IMR-90 (cell line): Measurements from ENCODE around the gene TPM2. TPM values are rescaled to one million over a fixed set of nuclear protein-coding genes. Genes with fewer than 3 reads are reported as not detected.

Source experiments
- ATAC-seq: fragments of 200-7000 bp; cut with Tn5 transposase; 2 replicates; pipeline ENCODE4 v1.9.1; 2020; ENCODE audit warnings: low read depth, mild to moderate bottlenecking, moderate library complexity
- BruUV-seq: library from RNA; stranded (reverse); fragments of 400-500 nt; replicated peaks from 2 replicates; lab custom pipeline; 2021; lab: Mats Ljungman, UMichigan
- CTCF ChIA-PET: fragments of 300-600 bp; formaldehyde crosslinking; extraction: SDS; loops from one replicate; lab custom pipeline; 2021; ENCODE audit warnings: antibody characterized with exemption; lab: Yijun Ruan, JAX
- POLR2A ChIA-PET: fragments of 300-600 bp; sonication (Branson Sonifier 250); formaldehyde crosslinking; loops from one replicate; lab custom pipeline; 2022; ENCODE audit warnings: antibody characterized with exemption; ENCODE audit not compliant: unreplicated experiment; lab: Charles Lee
- DNase-seq: peaks from one replicate; pipeline ENCODE4 v3.0.0; 2013
- H2AFZ ChIP-seq: replicated peaks from 2 replicates; pipeline ENCODE3; 2013; ENCODE audit warnings: low read length, mild to moderate bottlenecking; ENCODE audit not compliant: poor library complexity
- H2AK5ac ChIP-seq: 2 replicates; pipeline ENCODE4 v1.6.1; 2013; ENCODE audit warnings: low read depth, low read length, inconsistent platforms
- H2AK9ac ChIP-seq: replicated peaks from 2 replicates; pipeline ENCODE3; 2013; ENCODE audit warnings: mild to moderate bottlenecking, low read depth, low read length, moderate library complexity; ENCODE audit not compliant: poor library complexity
- H2BK120ac ChIP-seq: 2 replicates; pipeline ENCODE4 v1.6.1; 2013; ENCODE audit warnings: low read depth, low read length, inconsistent platforms
- H2BK15ac ChIP-seq: 3 replicates; pipeline ENCODE4 v1.6.1; 2013; ENCODE audit warnings: low read depth, low read length, inconsistent platforms
- H2BK20ac ChIP-seq: 2 replicates; pipeline ENCODE4 v1.6.1; 2013; ENCODE audit warnings: low read depth, mild to moderate bottlenecking, inconsistent platforms, low read length, moderate library complexity
- H2BK5ac ChIP-seq: 2 replicates; pipeline ENCODE4 v1.6.1; 2013; ENCODE audit warnings: mild to moderate bottlenecking, low read depth, low read length, inconsistent platforms; ENCODE audit not compliant: poor library complexity, severe bottlenecking
- H3K14ac ChIP-seq: replicated peaks from 2 replicates; pipeline ENCODE4 v1.6.1; 2013; ENCODE audit warnings: low read depth, low read length, inconsistent platforms
- H3K18ac ChIP-seq: 2 replicates; pipeline ENCODE4 v1.6.1; 2013; ENCODE audit warnings: low read depth, low read length, control low read depth
- H3K23ac ChIP-seq: 2 replicates; pipeline ENCODE4 v1.6.1; 2013; ENCODE audit warnings: low read depth, low read length, inconsistent platforms
- H3K27ac ChIP-seq: 2 replicates; pipeline ENCODE4 v1.5.1; 2013; ENCODE audit warnings: mild to moderate bottlenecking, control low read depth, low read length; ENCODE audit not compliant: insufficient read depth
- H3K27me3 ChIP-seq: 2 replicates; pipeline ENCODE4 v1.6.1; 2013; ENCODE audit warnings: low read length; ENCODE audit not compliant: control insufficient read depth, insufficient read depth
- H3K36me3 ChIP-seq: 2 replicates; pipeline ENCODE4 v1.6.1; 2013; ENCODE audit warnings: low read length, mixed read lengths; ENCODE audit not compliant: control insufficient read depth, insufficient read depth
- H3K4ac ChIP-seq: 2 replicates; pipeline ENCODE4 v1.6.1; 2013; ENCODE audit warnings: low read depth, low read length, inconsistent platforms
- H3K4me1 ChIP-seq: 2 replicates; pipeline ENCODE4 v1.6.1; 2013; ENCODE audit warnings: low read length, mixed read lengths; ENCODE audit not compliant: control insufficient read depth, insufficient read depth
- H3K4me2 ChIP-seq: 2 replicates; pipeline ENCODE4 v1.6.1; 2013; ENCODE audit warnings: low read depth, mild to moderate bottlenecking, control low read depth, low read length, moderate library complexity
- H3K4me3 ChIP-seq: 2 replicates; pipeline ENCODE4 v1.5.1; 2013; ENCODE audit warnings: low read depth, mild to moderate bottlenecking, control low read depth, low read length, moderate library complexity; ENCODE audit not compliant: insufficient read depth
- H3K56ac ChIP-seq: 2 replicates; pipeline ENCODE4 v1.6.1; 2013; ENCODE audit warnings: low read length, inconsistent platforms; ENCODE audit not compliant: insufficient read depth; ENCODE audit errors: extremely low read depth
- H3K79me1 ChIP-seq, 2 experiments: 2 replicates each; pipeline ENCODE4 v1.6.1; 2013; ENCODE audit warnings: low read length in 2 of 2, inconsistent platforms in 1 of 2, low read depth in 1 of 2
- H3K9ac ChIP-seq: 2 replicates; pipeline ENCODE4 v1.6.1; 2013; ENCODE audit warnings: low read depth, low read length, control low read depth
- H3K9me1 ChIP-seq: 2 replicates; pipeline ENCODE4 v1.6.1; 2013; ENCODE audit warnings: low read length, inconsistent platforms; ENCODE audit not compliant: insufficient read depth
- H3K9me3 ChIP-seq: 2 replicates; pipeline ENCODE4 v1.6.1; 2013; ENCODE audit warnings: low read length; ENCODE audit not compliant: control insufficient read depth, insufficient read depth
- H4K20me1 ChIP-seq: 2 replicates; pipeline ENCODE4 v1.6.1; 2013; ENCODE audit warnings: low read length, inconsistent platforms; ENCODE audit not compliant: insufficient read depth
- H4K5ac ChIP-seq: 2 replicates; pipeline ENCODE4 v1.6.1; 2013; ENCODE audit warnings: mild to moderate bottlenecking, low read depth, low read length, control low read depth
- H4K8ac ChIP-seq, 2 experiments: 2 replicates each; pipeline ENCODE4 v1.6.1; 2013; ENCODE audit warnings: low read depth in 2 of 2, low read length in 2 of 2, control low read depth in 1 of 2, inconsistent platforms in 1 of 2
- H4K91ac ChIP-seq: 2 replicates; pipeline ENCODE4 v1.6.1; 2013; ENCODE audit warnings: low read depth, low read length, inconsistent platforms; ENCODE audit not compliant: insufficient read depth
- BHLHE40 ChIP-seq: fragments of 150-350 bp; IDR thresholded peaks from 2 replicates; pipeline ENCODE4 v1.6.1; 2016; ENCODE audit warnings: mild to moderate bottlenecking, low read depth, low read length
- CEBPB ChIP-seq: IDR thresholded peaks from 2 replicates; pipeline ENCODE4 v1.6.1; 2012; ENCODE audit warnings: low read depth, low read length, improper control_type of control experiment
- CHD1 ChIP-seq: IDR thresholded peaks from 2 replicates; pipeline ENCODE4 v1.6.1; 2012; ENCODE audit warnings: low read depth, low read length, improper control_type of control experiment
- CTCF ChIP-seq: conservative IDR thresholded peaks from 2 replicates; pipeline ENCODE4 v1.5.1; 2012; ENCODE audit warnings: mild to moderate bottlenecking, low read depth, low read length, improper control_type of control experiment
- ELK1 ChIP-seq: fragments of 150-350 bp; IDR thresholded peaks from 2 replicates; pipeline ENCODE4 v1.6.1; 2016; ENCODE audit warnings: low read depth, mild to moderate bottlenecking, low read length, moderate library complexity, borderline replicate concordance
- FOS ChIP-seq: fragments of 150-350 bp; IDR thresholded peaks from 2 replicates; pipeline ENCODE4 v1.6.1; 2016; ENCODE audit warnings: low read depth, low read length
- MAFK ChIP-seq: IDR thresholded peaks from 2 replicates; pipeline ENCODE4 v1.6.1; 2012; ENCODE audit warnings: low read depth, low read length, improper control_type of control experiment
- MAZ ChIP-seq: IDR thresholded peaks from 2 replicates; pipeline ENCODE4 v1.6.1; 2012; ENCODE audit warnings: low read depth, mild to moderate bottlenecking, low read length, improper control_type of control experiment, moderate library complexity, borderline replicate concordance
- MXI1 ChIP-seq: IDR thresholded peaks from 2 replicates; pipeline ENCODE4 v1.6.1; 2012; ENCODE audit warnings: low read depth, mild to moderate bottlenecking, low read length, moderate library complexity, borderline replicate concordance
- RCOR1 ChIP-seq: IDR thresholded peaks from 2 replicates; pipeline ENCODE4 v1.6.1; 2012; ENCODE audit warnings: mild to moderate bottlenecking, low read length, improper control_type of control experiment; ENCODE audit not compliant: insufficient replicate concordance
- RFX5 ChIP-seq: IDR thresholded peaks from 2 replicates; pipeline ENCODE4 v1.8.0; 2012; ENCODE audit warnings: low read depth, mild to moderate bottlenecking, low read length, moderate library complexity
- SMC3 ChIP-seq: fragments of 150-350 bp; IDR thresholded peaks from 2 replicates; pipeline ENCODE4 v1.6.1; 2016; ENCODE audit warnings: low read depth, mild to moderate bottlenecking, antibody characterized with exemption, low read length, moderate library complexity
- USF2 ChIP-seq: fragments of 150-350 bp; IDR thresholded peaks from 2 replicates; pipeline ENCODE4 v1.6.1; 2017; ENCODE audit warnings: mild to moderate bottlenecking, antibody characterized with exemption, low read length, low read depth
- dilution Hi-C: fragments of 300-500 bp; cut with HindIII; formaldehyde crosslinking; loops from one replicate; pipeline ENCODE4 v1.14.3; 2018; ENCODE audit warnings: low sequenced_read_pairs; ENCODE audit not compliant: unreplicated experiment
- in situ Hi-C: fragments of 300-500 bp; cut with MboI; formaldehyde crosslinking; loops from 3 replicates; pipeline ENCODE4 v1.14.3; 2019; ENCODE audit warnings: low sequenced_read_pairs, inconsistent platforms, mixed read lengths
- intact Hi-C: fragments of 100-400 bp; cut with micrococcal nuclease; formaldehyde crosslinking; loops from 2 replicates; pipeline ENCODE4 v1.10.0; 2022
- polyA plus RNA-seq, 3 experiments: library from polyadenylated mRNA; depleted of rRNA; stranded (reverse); fragments of >200 nt; gene quantifications; 2 replicates each; pipeline ENCODE4 v1.2.3, GENCODE V29; 2012; ENCODE audit warnings: low replicate concordance in 1 of 3
- total RNA-seq: library from RNA; depleted of rRNA; stranded (reverse); fragments of >200 nt; gene quantifications from 2 replicates; pipeline ENCODE4 v1.2.3, GENCODE V29; 2012

The TPM2 gene
- total and polyA plus RNA-seq, 2 of the 4 experiments (the other 2 are of a cell fraction), result 960 to 2,500 TPM

DNA sequence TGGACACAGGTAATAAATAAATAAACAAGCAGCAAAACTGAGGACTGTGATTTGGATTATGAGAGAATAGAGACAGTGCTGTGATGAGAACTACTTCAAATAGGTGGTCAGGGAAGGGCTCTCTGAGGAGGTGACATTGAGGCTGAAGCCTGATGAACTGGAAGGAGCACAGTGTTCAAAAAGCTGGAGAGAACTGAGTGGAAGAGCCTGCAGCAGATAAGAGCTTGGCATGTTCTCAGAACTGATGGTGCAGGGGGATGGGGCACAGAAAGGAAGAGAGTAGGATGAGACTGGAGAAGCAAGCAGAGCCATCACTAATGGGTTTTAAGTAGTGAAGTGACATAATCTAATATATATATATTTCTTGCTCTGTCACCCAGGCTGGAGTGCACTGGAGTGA lies 11.2 kb upstream of the TPM2 start:
- Histone ChIP-seq H3K23ac (no peak overlapping the region), H3K18ac (no peak overlapping the region), H3K9me3 (no peaks in the 10 kb centered on the region), H2BK5ac (no peak overlapping the region), H4K91ac (no peak overlapping the region), H3K4ac (no peak overlapping the region), H3K27me3 (no peaks in the 10 kb centered on the region), H3K4me1 (no peaks in the 10 kb centered on the region; the same call in 1 of the 2 replicates), H2BK20ac (no peak overlapping the region), H3K9me1 (peaks cover 13% of the 10 kb centered on the region), H3K9ac (no peak overlapping the region), H3K4me2 (no peak overlapping the region), H3K4me3 (no peak overlapping the region), H2AK9ac (no peak overlapping the region), H2AK5ac (no peak overlapping the region), H3K27ac (no peak overlapping the region), H3K36me3 (peaks cover 92% of the 10 kb centered on the region), H2AFZ (no peak overlapping the region), H4K5ac (no peak overlapping the region), H4K20me1 (peaks cover 32% of the 10 kb centered on the region), H3K56ac (no peak overlapping the region), H3K79me1 (peaks cover 40 to 73% of the 10 kb centered on the region in 2 experiments), H2BK120ac (no peak overlapping the region), H4K8ac (no peak overlapping the region), H2BK15ac (no peak overlapping the region), H3K14ac (no peak overlapping the region)
- POLR2A ChIA-PET, result no interaction called here
- CTCF ChIA-PET, result interaction anchor here (1.1 kb wide), 1 partner anchor 10 kb away, joined by 4 read pairs; no protein-coding TSS in a partner anchor
- no TSS peak for BruUV-seq
- no peak for DNase-seq
- dilution Hi-C loops, result no loop called here
- intact Hi-C loops, result no loop called here
- TF ChIP-seq MAZ, result no peak
- TF ChIP-seq SMC3, result no peak
- no peak for TF ChIP-seq ELK1
- no peak for TF ChIP-seq RCOR1
- no peak for TF ChIP-seq CTCF
- no peak for TF ChIP-seq MAFK
- no peak for TF ChIP-seq MXI1
- no peak for TF ChIP-seq CHD1
- no peak for TF ChIP-seq FOS
- TF ChIP-seq BHLHE40, result no peak
- TF ChIP-seq USF2, result no peak
- TF ChIP-seq CEBPB, result no peak
- TF ChIP-seq RFX5, result no peak
- in situ Hi-C loops, result no loop called here
- no peak for ATAC-seq
